HG03103 (cell line): ENCODE measurements around the gene GSTM3.
"Not testable (repeated sequence)": the region's sequence is repeated elsewhere in the genome, so short reads cannot be mapped to it uniquely, and the experiment has no call there.

Source experiments
- ATAC-seq: cut with Tn5 transposase; IDR thresholded peaks from one replicate; pipeline ENCODE4 v1.9.1; 2021; ENCODE audit warnings: low read depth; ENCODE audit not compliant: unreplicated experiment

GSTM3 gene

DNA sequence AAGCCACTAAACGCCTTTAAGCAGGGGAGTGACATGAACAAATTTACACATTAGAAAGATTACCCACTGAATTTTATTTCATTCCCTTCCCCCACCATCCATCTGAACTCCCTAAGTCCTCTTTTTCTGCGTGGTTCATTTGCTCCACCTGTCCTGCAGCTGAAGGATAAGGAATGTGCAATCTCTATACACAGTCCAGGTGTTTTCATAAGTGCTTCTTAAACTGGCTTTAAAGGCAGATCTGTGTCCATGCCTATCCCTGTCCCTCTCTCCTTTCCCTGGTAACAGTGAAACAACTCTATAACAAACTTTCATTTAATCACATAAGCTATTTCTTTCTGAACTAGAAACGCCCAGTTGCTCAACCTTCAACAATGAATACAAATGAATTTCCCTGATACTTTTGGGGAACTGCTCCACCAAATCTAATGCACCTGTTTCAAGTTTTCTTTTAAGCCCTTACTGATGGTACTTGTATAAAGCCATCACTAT, 8.4 kb downstream of the GSTM3 start:
- ATAC-seq = no peak

DNA sequence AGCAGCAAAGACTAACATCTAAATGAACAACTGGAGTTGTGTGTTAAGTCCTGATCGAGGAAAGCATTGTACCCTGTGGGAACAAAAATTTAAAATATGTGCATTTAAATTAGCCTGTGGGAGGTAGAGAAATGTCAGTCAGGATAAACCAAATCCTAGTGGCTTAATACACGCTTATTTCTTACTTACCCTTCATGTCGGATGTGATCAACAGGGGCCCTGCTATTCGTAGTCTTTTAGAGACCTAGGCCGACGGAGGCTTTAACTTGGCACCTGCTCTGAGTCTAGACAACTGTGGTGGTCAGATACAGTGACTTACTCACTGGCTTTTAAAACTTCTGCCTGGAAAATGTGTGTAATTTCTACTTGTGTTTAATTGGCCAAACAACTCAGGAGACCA, 10.2 kb downstream of the GSTM3 start:
- no peak for ATAC-seq

DNA sequence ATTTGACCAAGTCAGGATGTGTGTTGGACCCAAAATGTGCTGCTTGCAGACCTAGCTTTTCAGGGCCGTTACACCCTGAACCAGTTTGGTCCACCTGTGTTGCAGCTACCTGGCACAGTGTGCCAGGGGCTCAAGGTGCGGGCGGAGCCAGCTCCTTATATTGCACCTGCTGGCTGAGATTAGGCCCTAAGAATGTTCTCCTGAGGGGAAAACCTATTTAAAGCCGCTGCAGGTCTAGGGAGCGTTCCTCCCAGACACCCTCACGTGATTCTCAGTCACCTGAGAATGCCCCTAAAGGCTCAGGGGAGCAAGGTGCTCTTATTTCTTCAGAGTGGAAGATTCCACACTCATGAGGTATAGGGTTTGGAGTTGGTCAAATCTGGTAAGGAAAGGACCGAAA, 12.0 kb downstream of the GSTM3 start:
- no peak for ATAC-seq

DNA sequence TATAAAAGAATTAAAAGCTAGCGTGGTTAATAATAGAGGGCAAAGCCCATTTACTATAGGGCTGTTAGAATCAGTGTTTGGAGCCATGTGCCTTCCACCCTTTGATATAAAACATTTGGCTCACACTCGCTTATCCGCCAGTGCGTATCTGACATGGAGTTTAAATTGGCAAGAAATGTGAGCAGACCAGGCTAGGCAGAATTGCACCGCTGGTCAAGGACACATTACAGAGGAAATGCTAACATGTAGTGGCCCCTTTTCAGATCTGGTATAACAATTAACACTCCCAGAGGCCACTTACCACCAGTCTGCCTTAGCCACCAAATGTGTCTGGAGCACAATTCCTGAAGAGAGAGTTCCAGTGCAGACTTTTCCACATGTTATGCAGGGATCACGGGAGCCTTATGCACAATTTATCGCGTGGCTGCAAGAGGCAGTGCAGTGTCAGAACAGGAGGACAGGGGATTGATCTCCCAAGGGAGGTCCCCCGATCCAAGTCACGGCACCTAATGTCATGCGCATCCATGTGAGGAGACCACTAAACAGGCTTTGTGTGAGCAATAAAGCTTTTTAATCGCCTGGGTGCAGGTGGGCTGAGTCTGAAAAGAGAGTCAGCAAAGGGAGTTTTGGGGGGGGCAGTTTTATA, 14.0 kb downstream of the GSTM3 start:
- no peak for ATAC-seq

DNA sequence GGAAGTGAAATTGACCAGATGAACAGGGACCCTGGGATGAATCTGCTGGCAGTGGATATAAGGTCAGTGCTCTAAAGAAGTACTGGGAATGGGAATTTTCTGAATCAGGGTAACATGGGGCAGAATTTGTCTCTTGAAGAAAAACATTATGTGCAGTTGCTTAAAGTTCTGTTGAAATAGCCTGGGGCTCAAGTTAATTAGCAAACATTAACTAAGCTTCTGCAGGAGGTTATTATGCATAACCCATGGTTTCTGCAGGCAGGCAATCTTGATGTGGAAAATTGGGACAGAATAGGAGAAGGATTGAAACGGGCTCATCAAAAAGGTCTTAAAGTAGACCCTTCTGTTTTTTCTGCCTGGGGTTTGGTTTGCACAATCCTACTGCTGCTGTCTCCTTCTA, 14.8 kb downstream of the GSTM3 start:
- ATAC-seq = no peak

DNA sequence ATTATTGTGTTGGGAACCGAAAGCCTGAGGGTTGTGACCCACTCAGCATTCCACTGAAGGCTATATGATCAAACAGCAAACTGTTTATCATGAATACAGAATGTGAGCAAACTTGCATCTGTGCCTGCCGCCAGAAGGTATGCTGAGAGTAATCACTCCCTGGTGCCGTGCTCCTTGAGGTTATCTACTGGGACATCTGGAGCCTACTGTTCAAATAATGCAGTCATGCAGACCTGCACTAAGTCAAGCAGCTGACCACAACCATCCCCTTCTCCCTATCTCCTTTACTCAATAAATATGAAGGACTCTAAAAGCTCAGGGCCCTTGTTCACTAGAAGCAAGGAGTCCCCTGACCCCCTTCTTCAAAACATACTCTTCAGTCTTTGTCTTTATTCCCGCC, 15.3 kb downstream of the GSTM3 start:
- no peak for ATAC-seq

DNA sequence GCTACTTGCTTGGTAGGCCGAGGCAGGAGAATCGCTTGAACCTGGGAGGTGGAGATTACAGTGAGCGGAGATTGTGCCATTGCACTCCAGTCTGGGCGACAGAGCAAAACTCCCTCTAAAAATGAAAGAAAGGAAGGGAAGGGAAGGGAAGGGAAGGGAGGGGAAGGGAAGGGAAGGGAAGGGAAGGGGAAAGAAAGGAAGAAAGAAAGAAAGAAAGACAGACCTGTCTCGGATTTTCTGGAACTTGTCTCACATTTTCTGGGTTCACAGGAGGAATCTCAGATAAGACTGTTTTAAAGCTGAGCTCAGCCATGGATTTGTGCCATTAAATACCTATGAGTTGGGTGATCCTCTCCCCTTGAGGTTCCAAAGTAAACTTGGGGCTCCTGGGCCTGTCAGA, 15.9 kb downstream of the GSTM3 start:
- no peak for ATAC-seq

DNA sequence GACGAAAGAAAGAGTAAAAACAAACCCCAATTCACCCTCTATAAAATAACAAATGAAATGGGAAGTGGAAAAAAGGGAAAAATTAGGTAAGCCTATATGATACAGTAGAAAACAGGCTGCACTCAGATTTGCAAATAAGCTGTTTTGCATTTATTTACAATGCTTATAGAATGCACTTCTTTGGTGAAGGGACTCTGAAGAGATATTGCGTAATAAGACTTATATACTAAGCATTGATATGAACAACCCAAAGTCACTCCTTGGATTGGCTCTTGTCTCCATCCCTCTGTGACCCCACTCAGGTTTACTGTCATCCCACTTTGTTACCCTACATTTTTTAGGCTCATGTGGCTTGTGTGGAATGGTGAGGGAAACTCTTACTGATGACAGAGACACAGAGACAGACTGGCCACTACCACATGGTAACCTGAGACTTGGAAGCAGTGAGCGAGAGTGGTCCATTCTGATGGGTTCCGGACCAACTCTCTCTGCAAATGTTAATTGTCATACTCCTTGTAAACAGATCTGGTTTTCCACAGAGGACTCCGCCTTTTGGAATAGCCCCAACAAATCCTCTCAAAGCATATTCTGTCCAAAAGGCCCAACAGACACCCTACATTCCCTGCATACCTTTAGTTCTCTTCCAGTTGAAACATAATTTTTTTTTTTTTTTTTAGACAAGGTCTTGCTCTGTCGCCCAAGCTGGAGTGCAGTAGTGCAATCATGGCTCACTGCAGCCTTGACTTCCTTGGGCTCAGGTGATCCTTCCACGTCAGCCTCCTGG, 17.7 kb downstream of the GSTM3 start:
- ATAC-seq = no peak

DNA sequence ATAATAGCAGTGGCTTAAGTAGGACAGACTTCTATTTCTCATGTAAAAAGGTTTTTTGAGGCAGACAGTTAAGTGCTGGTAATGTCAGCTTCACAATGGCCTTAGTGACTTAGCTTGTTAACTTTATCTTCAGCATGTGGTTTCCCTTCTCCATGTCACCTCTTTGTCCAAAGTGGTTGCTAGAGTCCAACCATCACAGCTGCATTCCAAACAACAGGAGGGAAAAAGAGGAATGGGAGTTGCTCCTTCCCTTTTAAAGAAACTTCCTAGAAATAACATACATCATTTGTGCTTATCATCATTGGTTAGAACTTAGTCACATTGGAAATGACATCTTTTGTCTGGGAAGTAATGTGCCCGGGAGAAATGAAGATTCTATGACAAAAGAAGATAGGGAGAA, 18.9 kb downstream of the GSTM3 start:
- ATAC-seq = no peak

DNA sequence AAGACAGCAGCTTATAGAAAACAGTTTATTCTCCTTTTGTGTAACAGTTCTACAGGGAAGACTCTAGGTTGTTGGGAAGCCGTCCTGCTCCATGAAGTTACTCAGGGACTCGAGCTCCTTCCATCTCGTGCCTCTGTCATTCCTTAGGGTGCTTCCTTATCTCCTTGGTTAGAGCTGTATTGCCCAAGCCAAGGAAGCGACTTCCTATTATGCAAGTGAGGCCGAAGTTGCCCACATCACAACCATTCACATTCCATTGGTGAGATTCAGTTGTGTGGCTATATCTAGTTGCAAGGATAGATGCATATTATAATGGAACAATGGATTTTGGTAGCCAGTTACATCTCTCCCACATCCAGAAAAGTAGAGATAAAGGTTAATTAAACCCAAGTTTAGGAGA, 19.8 kb downstream of the GSTM3 start:
- ATAC-seq = no peak

DNA sequence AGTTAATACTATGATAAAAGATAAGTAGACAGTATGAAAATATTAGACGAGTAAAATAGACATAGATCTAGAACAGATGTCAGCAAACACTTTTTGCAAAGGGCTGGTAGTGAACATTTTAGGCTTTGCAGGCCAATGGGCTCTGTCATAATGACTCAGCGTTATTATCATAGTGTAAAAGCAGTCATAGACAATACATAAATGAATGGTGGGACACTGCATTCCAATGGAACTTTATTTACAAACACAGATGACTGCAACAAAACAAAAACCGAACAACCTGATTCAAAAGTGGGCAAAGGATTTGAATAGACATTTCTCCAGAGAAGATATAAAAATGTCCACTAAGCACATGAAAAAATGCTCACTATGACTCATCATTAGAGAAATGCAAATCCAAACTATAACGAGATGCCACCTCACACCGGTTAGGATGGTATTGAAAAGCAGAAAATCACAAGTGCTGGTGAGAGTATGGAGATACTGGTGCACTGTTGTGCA, 21.5 kb downstream of the GSTM3 start:
- no peak for ATAC-seq

DNA sequence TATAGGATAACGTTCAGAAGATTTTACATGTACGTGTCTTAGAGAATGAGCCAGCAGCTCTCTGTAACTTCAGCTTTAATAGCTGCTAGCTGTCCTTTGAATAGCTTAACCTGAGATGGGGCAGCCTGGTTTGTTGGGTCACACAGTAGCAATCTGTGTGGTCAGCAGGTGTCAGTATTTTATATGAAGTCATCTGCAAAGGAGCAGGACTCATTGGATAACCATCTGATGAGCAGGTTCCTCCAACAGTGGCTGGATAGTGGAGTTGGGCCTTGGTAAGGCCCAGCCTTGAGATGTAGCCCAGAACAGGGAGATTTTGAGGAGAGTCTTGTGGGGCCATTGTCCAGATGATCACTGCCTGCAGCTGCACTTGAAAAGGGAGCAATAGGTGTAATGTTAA, 22.3 kb downstream of the GSTM3 start:
- no peak for ATAC-seq

DNA sequence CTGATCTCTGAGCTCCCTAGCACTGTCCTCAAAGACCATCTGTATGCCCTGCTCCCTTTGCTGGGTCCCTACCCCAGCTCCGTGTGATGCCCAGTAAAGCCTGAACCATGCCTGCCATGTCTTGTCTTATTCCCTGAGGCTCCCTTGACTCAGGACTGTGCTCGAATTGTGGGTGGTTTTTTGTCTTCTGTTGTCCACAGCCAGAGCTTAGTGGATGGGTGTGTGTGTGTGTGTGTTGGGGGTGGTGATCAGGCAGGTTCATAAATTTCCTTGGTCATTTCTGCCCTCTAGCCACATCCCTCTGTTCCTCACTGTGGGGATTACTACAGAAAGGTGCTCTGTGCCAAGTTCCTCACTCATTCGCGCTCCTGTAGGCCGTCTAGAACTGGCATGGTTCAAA, 23.1 kb downstream of the GSTM3 start:
- ATAC-seq = no peak

DNA sequence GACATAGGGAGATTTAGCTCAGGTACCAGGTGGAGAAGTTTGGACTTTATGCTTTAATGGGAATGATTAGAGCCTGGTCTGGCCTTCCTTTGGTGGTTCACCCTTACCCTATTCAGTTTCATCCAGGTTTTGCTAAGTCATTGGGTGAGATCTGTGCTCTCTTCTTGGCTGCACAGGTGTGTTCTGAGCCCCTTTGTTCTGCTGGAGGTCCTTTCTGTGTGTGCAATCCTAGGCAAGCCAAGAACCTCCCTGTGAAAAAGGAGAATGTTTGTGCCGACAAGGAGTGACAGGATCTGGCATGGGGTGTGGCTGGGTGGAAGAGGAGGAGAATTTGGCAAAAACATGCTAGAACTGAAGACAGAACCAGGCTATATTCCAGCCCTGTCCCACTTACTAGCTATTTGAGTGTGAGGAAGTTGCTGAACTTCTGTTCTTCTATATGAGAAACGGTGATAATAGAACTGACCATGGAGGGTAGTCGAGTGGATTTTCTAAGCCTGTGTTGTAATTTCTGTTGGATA, 24.2 kb downstream of the GSTM3 start:
- ATAC-seq = no peak

DNA sequence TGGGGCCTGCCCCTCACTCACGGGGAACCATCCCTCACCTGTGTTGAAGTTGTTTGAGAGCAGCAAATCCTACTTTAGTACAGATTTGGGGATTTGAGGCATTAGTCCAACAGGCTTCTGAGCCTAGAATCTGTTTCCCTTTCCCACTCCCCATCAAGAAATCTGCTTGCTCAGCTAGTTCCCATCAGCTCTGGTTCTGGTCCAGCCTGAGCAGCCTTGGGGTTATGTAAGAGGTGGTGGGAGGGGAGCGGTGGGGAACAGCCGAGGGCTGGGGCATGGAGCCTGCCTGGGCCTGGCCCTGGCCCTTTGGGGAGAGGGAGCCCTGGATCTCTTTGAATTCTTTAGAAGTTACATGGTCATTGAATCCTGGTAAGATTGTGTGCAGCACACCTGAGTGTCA, 24.7 kb downstream of the GSTM3 start:
- ATAC-seq = no peak

DNA sequence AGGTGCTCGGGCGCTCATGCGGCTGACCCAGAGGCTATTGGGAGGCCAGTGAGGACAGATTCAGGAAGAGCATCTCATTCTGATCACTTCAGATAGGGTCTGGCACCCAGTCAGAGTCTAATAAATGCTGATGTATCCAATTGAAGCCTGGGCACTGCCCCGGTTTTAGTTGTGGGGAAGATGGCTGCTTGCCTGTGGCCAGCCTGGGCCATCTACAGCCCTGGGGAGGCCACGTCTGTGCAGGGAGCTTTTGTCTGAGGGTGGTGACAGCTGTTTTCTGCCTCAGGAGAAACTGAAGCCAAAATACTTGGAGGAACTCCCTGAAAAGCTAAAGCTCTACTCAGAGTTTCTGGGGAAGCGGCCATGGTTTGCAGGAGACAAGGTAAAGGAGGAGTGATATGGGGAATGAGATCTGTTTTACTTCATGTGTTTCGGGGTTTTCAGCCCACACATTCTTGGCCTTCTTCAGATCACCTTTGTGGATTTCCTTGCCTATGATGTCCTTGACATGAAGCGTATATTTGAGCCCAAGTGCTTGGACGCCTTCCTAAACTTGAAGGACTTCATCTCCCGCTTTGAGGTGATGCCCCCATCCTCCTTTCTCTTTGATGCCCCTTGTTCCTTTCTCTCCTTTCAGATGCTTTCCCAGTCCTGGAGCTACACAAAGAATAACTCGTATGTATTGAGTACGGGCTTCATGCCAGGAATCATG, 26.0 kb downstream of the GSTM3 start:
- ATAC-seq = no peak

DNA sequence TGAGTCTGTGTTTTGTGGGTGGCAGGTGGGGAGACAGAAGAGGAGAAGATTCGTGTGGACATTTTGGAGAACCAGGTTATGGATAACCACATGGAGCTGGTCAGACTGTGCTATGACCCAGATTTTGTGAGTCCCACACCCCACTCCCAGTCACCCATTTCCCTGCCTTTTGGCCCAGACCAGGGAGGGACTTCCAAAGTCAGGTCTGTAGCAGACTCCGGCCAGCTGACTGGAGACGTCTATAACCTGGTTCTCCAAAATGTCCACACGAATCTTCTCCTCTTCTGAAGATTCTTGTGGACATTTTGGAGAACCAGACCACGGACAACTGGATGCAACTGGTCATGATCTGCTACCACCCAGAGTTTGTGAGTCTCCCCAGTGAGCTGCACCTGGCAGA, 27.2 kb downstream of the GSTM3 start:
- no peak for ATAC-seq

DNA sequence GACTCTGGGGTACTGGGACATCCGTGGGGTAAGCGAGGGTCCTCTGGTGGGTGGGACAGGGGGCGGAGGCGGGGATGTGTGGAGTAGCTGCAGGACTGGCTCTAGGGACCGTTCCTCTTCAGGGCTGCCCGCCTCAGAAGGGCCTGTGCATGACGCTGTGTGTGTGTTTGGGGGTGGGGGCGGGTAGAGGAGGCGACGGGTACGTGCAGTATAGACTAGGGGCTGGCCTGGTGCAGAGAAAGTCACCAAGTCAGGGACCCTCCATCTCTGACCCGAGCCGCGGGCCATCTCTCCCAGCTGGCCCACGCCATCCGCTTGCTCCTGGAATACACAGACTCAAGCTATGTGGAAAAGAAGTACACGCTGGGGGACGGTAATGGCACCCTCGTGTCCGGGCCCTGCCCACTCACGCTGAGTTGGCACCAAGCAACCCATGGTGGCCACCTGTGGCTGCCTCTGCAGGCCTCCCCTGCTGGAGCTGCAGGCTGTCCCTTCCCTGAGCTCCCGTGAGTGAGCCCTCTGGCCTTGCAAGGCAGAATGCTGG, 28.4 kb downstream of the GSTM3 start:
- ATAC-seq = no peak

DNA sequence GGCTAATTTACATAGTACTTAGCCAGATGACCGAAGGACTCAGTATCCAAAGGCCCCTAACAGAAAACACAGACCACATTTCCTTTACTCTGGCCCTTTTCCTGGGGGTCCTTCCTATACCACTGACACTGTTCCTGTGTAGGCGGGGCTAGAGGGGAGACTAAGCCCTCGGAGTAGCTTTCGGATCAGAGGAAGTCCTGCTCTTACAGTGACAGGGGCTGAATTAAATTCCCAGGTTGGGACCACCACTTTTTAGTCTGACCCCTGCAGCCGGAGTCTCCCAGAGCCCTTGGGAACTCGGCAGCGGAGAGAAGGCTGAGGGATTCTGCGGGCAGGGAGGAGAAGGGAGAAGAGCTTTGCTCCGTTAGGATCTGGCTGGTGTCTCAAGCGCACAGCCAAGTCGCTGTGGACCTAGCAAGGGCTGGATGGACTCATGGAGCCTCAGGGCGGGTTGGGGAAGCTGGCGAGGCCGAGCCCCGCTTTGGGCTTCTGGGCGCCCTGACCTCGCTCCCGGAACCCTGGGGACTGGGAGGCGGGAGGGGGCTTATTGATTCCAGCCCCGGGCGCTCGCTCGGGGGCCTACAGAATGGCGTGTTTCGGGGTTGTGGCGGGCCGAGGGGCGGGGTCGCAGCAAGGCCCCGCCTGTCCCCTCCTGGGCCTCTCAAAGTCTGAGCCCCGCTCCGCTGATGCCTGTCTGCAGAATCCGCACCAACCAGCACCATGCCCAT, 29.1 kb downstream of the GSTM3 start, which contains the start of gene GSTM5:
TSS of gene GSTM5 (plus strand) at position 659 of the 728 bp plus-strand sequence. CDS start at position 721, 62 bp downstream.
- ATAC-seq = not testable (repeated sequence)

DNA sequence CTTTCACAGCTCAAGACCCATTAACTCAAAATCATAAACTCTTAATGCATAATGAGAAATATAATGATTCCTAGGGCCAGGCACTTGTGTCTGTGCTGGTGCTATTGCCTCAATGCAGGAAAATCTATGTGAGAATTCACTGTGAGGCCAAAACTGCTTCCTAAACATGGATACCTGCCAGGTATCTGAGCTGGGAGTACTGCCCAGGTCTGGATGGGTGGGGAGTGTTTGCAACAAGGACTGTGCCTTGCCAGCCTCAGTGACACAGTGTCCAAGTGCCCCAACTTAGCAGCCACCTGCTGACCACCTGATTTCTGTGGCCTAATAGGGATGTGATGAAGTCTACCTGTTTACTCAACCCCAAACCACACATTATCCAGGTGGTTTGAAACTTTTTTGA, 31.0 kb downstream of the GSTM3 start:
- not testable (repeated sequence) for ATAC-seq
